ENCODE data around the gene TBKBP1.

Gene TBKBP1

GRCh38 chr17:47687328-47687690 is 6.7 kb upstream of the TBKBP1 start:
- H3K4me3 ChIP-seq (ENCODE audit: low read length), result no peak overlapping the region
- DNase-seq (ENCODE audit: low read depth), result no peak
- TF ChIP-seq CTCF (IDR thresholded peaks at IDR 0.05; ENCODE audit: insufficient read depth, low read depth, low read length, missing control alignments), result no peak

GRCh38 chr17:47687748-47688147 is 6.2 kb upstream of the TBKBP1 start:
- no peak for DNase-seq (ENCODE audit: low read depth)
- no peak for TF ChIP-seq CTCF (IDR thresholded peaks at IDR 0.05; ENCODE audit: insufficient read depth, low read depth, low read length, missing control alignments)

GRCh38 chr17:47690121-47690520 is 3.8 kb upstream of the TBKBP1 start:
- DNase-seq (ENCODE audit: low read depth), result no peak
- no peak for TF ChIP-seq CTCF (IDR thresholded peaks at IDR 0.05; ENCODE audit: insufficient read depth, low read depth, low read length, missing control alignments)
- H3K4me3 ChIP-seq (ENCODE audit: low read length), result no peak overlapping the region

More at GRCh38 chr17:47687748-47688147, 6.2 kb upstream of the TBKBP1 start:
- no peak overlapping the region for H3K4me3 ChIP-seq (ENCODE audit: low read length)

GRCh38 chr17:47692137-47692894 is 1.6 kb upstream of the TBKBP1 start:
- H3K4me3 ChIP-seq (ENCODE audit: low read length), result no peak overlapping the region
- DNase-seq (ENCODE audit: low read depth), result no peak

GRCh38 chr17:47692895-47693730 is 848 bp upstream of the TBKBP1 start:
- no peak for TF ChIP-seq CTCF (IDR thresholded peaks at IDR 0.05; ENCODE audit: insufficient read depth, low read depth, low read length, missing control alignments)
- H3K4me3 ChIP-seq (ENCODE audit: low read length), result peak overlapping the region; percentile 32
- DNase-seq (ENCODE audit: low read depth), result no peak

More at GRCh38 chr17:47692137-47692894, 1.6 kb upstream of the TBKBP1 start:
- no peak for TF ChIP-seq CTCF (IDR thresholded peaks at IDR 0.05; ENCODE audit: insufficient read depth, low read depth, low read length, missing control alignments)

GRCh38 chr17:47694581-47695428 is 844 bp downstream of the TBKBP1 start:
- peak overlapping the region; percentile 57 for H3K4me3 ChIP-seq (ENCODE audit: low read length)
- DNase-seq (ENCODE audit: low read depth), result peak; percentile 41
- TF ChIP-seq CTCF (IDR thresholded peaks at IDR 0.05; ENCODE audit: insufficient read depth, low read depth, low read length, missing control alignments), result no peak

Measured in epithelial cell of esophagus (primary cell).